ENCODE measurements around the gene CELF1.

The CELF1 gene

GRCh38 chr11:47495011-47495855, 57.7 kb downstream of the CELF1 start:
- no peak overlapping the region for H3K4me3 ChIP-seq (ENCODE audit: low read length, poor library complexity, severe bottlenecking)
- no peak overlapping the region for H2AFZ ChIP-seq (ENCODE audit: low read length)
- H3K9ac ChIP-seq (ENCODE audit: low read depth, low read length, poor library complexity, severe bottlenecking) = no peak overlapping the region
- no peaks in the 10 kb centered on the region for H3K4me1 ChIP-seq (ENCODE audit: insufficient read depth, low read length, poor library complexity, severe bottlenecking)
- no peak overlapping the region for H3K4me2 ChIP-seq (ENCODE audit: low read depth, low read length, poor library complexity, severe bottlenecking)
- peaks cover 97% of the 10 kb centered on the region for H3K79me2 ChIP-seq (ENCODE audit: insufficient read depth, low read length)
- no peak for TF ChIP-seq CTCF (conservative IDR thresholded peaks at IDR 0.05; ENCODE audit: low read length)
- no peak for TF ChIP-seq EZH2phosphoT487 (IDR thresholded peaks at IDR 0.05; ENCODE audit: borderline replicate concordance)
- H4K20me1 ChIP-seq (ENCODE audit: insufficient read depth, low read length, poor library complexity, severe bottlenecking) = peaks cover 65% of the 10 kb centered on the region
- no peaks in the 10 kb centered on the region for H3K9me3 ChIP-seq (ENCODE audit: insufficient read depth, low read depth, low read length)
- no peaks in the 10 kb centered on the region for H3K27me3 ChIP-seq (ENCODE audit: insufficient read depth, low read length, poor library complexity, severe bottlenecking)
- H3K9me2 ChIP-seq (replicated peaks; ENCODE audit: low read depth, low read length) = no peaks in the 10 kb centered on the region
- H3F3A ChIP-seq (ENCODE audit: low read depth) = no peaks in the 10 kb centered on the region
- peaks cover 74% of the 10 kb centered on the region for H3K36me3 ChIP-seq (ENCODE audit: insufficient read depth, low read length)

GRCh38 chr11:47489395-47489755, 63.6 kb downstream of the CELF1 start:
- Histone ChIP-seq H3K9me3 (ENCODE audit: insufficient read depth, low read depth, low read length) (no peaks in the 10 kb centered on the region), H3K9me2 (replicated peaks; ENCODE audit: low read depth, low read length) (no peaks in the 10 kb centered on the region), H2AFZ (ENCODE audit: low read length) (no peak overlapping the region), H3K79me2 (ENCODE audit: insufficient read depth, low read length) (peaks cover 56% of the 10 kb centered on the region), H3K27me3 (ENCODE audit: insufficient read depth, low read length, poor library complexity, severe bottlenecking) (no peaks in the 10 kb centered on the region), H3K9ac (ENCODE audit: low read depth, low read length, poor library complexity, severe bottlenecking) (no peak overlapping the region), H3F3A (ENCODE audit: low read depth) (no peaks in the 10 kb centered on the region), H4K20me1 (ENCODE audit: insufficient read depth, low read length, poor library complexity, severe bottlenecking) (peaks cover 35% of the 10 kb centered on the region), H3K4me1 (ENCODE audit: insufficient read depth, low read length, poor library complexity, severe bottlenecking) (no peaks in the 10 kb centered on the region), H3K4me3 (ENCODE audit: low read length, poor library complexity, severe bottlenecking) (no peak overlapping the region), H3K4me2 (ENCODE audit: low read depth, low read length, poor library complexity, severe bottlenecking) (no peak overlapping the region), H3K36me3 (ENCODE audit: insufficient read depth, low read length) (peaks cover 70% of the 10 kb centered on the region)
- TF ChIP-seq CTCF (conservative IDR thresholded peaks at IDR 0.05; ENCODE audit: low read length) (no peak), EZH2phosphoT487 (IDR thresholded peaks at IDR 0.05; ENCODE audit: borderline replicate concordance) (no peak)

GRCh38 chr11:47488674-47489394, 64.1 kb downstream of the CELF1 start:
- Histone ChIP-seq H3K9me3 (ENCODE audit: insufficient read depth, low read depth, low read length) (no peaks in the 10 kb centered on the region), H3K79me2 (ENCODE audit: insufficient read depth, low read length) (peaks cover 51% of the 10 kb centered on the region), H3F3A (ENCODE audit: low read depth) (no peaks in the 10 kb centered on the region), H3K4me1 (ENCODE audit: insufficient read depth, low read length, poor library complexity, severe bottlenecking) (no peaks in the 10 kb centered on the region), H3K9ac (ENCODE audit: low read depth, low read length, poor library complexity, severe bottlenecking) (no peak overlapping the region), H2AFZ (ENCODE audit: low read length) (no peak overlapping the region), H3K9me2 (replicated peaks; ENCODE audit: low read depth, low read length) (no peaks in the 10 kb centered on the region), H3K4me2 (ENCODE audit: low read depth, low read length, poor library complexity, severe bottlenecking) (no peak overlapping the region), H3K36me3 (ENCODE audit: insufficient read depth, low read length) (peaks cover 70% of the 10 kb centered on the region), H4K20me1 (ENCODE audit: insufficient read depth, low read length, poor library complexity, severe bottlenecking) (peaks cover 30% of the 10 kb centered on the region), H3K4me3 (ENCODE audit: low read length, poor library complexity, severe bottlenecking) (no peak overlapping the region), H3K27me3 (ENCODE audit: insufficient read depth, low read length, poor library complexity, severe bottlenecking) (no peaks in the 10 kb centered on the region)
- TF ChIP-seq EZH2phosphoT487 (IDR thresholded peaks at IDR 0.05; ENCODE audit: borderline replicate concordance) = no peak
- no peak for TF ChIP-seq CTCF (conservative IDR thresholded peaks at IDR 0.05; ENCODE audit: low read length)
